Measurements from ENCODE around the gene TSPAN10. TPM values are rescaled to one million over a fixed set of nuclear protein-coding genes. Genes with fewer than 3 reads are reported as not detected.

Gene TSPAN10
- total RNA-seq, 1 experiment from 2014 or later: 3.5 TPM

DNA sequence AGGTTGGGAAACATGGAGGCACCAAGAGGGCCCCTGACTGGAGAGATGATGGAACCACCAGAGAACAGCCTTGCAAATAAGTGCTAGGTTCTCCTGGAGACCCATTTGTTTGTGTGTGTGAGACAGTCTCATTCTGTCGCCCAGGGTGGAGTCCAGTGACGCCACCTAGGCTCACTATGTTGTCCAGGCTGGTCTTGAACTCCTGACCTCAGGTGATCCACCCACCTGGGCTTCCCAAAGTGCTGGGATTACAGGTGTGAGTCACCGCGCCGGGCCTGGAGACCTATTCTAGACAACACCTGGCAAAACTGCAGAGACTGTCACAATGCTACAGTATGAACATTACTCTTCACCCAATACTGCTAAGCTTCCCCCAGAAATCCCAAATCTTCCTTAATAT is 1.6 kb upstream of the TSPAN10 start:
- Histone ChIP-seq H3K27me3 (ENCODE audit: low read length) (no peaks in the 10 kb centered on the region), H2AFZ (ENCODE audit: low read length) (no peak overlapping the region), H3F3A (ENCODE audit: low read length, unreplicated experiment) (no peaks in the 10 kb centered on the region), H3K4me1 (ENCODE audit: insufficient read depth, low read length) (peaks cover 10% of the 10 kb centered on the region), H3K79me2 (ENCODE audit: low read length) (peaks cover 62% of the 10 kb centered on the region), H3K4me3 (ENCODE audit: low read length) (peak overlapping the region; percentile 100), H3K36me3 (ENCODE audit: low read depth, low read length) (peaks cover 4% of the 10 kb centered on the region; the same call in 1 of the 2 replicates), H3K4me2 (ENCODE audit: low read length) (peak overlapping the region; percentile 95), H3K9me2 (replicated peaks; ENCODE audit: low read length) (no peaks in the 10 kb centered on the region), H3K27ac (ENCODE audit: low read length) (peak overlapping the region; percentile 89), H3K9me3 (ENCODE audit: low read length) (no peaks in the 10 kb centered on the region), H3K9ac (ENCODE audit: low read length) (peak overlapping the region; percentile 99), H4K20me1 (ENCODE audit: low read length) (peaks cover 35% of the 10 kb centered on the region)
- ChIA-PET POLR2A (ENCODE audit: unreplicated experiment) (no interaction called here), CTCF (no interaction called here)
- DNase-seq (peak; percentile 37), ATAC-seq (peak; percentile 8; the same call in 1 of the 2 replicates)
- intact Hi-C loops (cut with micrococcal nuclease): no loop called here
- no peak for TF ChIP-seq EZH2 (IDR thresholded peaks at IDR 0.05; ENCODE audit: low read length, unreplicated experiment)
- TF ChIP-seq, protein P1, sequence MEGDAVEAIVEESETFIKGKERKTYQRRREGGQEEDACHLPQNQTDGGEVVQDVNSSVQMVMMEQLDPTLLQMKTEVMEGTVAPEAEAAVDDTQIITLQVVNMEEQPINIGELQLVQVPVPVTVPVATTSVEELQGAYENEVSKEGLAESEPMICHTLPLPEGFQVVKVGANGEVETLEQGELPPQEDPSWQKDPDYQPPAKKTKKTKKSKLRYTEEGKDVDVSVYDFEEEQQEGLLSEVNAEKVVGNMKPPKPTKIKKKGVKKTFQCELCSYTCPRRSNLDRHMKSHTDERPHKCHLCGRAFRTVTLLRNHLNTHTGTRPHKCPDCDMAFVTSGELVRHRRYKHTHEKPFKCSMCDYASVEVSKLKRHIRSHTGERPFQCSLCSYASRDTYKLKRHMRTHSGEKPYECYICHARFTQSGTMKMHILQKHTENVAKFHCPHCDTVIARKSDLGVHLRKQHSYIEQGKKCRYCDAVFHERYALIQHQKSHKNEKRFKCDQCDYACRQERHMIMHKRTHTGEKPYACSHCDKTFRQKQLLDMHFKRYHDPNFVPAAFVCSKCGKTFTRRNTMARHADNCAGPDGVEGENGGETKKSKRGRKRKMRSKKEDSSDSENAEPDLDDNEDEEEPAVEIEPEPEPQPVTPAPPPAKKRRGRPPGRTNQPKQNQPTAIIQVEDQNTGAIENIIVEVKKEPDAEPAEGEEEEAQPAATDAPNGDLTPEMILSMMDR (conservative IDR thresholded peaks at IDR 0.05; ENCODE audit: low read depth, low read length): 0 out of 2 replicates have a peak, but pooled peaks have one; percentile 12
- TSS peak; percentile 64 for BruUV-seq (replicated peaks)

DNA sequence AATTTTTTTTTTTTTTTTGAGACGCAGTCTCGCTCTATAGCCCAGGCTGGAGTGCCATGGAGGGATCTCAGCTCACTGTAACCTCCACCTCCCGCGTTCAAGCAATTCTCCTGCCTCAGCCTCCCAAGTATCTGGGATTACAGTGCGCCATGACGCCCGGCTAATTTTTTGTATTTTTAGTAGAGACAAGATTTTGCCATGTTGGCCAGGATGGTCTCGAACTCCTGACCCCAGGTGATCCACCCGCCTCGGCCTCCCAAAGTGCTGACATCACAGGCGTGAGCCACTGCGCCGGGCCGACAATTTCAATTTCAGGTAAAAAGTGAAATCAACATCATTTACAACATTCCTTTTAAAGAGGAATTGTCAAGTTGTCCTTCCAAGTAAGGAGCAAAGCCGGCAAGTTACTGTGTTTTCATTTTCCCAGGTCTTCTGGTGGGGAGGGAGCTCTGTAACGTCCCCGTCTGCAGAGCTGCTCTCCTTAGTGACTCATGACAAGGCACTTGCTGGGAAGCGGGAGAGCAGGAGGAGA is 957 bp upstream of the TSPAN10 start:
- ChIA-PET CTCF (interaction anchor here (1.3 kb wide), 1 partner anchor 32 kb away, joined by 7 read pairs; no protein-coding TSS in a partner anchor), POLR2A (ENCODE audit: unreplicated experiment) (no interaction called here)
- no peak for TF ChIP-seq EZH2phosphoT487 (IDR thresholded peaks at IDR 0.05; ENCODE audit: borderline replicate concordance, low read length)
- TF ChIP-seq, protein P1 (conservative IDR thresholded peaks at IDR 0.05; ENCODE audit: low read depth, low read length): no peak
- TF ChIP-seq EZH2 (IDR thresholded peaks at IDR 0.05; ENCODE audit: low read length, unreplicated experiment): no peak
- Histone ChIP-seq H3F3A (ENCODE audit: low read length, unreplicated experiment) (no peaks in the 10 kb centered on the region), H3K4me1 (ENCODE audit: insufficient read depth, low read length) (peaks cover 10% of the 10 kb centered on the region), H3K9ac (ENCODE audit: low read length) (peak overlapping the region; percentile 99), H2AFZ (ENCODE audit: low read length) (no peak overlapping the region), H3K9me2 (replicated peaks; ENCODE audit: low read length) (no peaks in the 10 kb centered on the region), H3K27ac (ENCODE audit: low read length) (peak overlapping the region; percentile 89), H3K4me3 (ENCODE audit: low read length) (peak overlapping the region; percentile 100), H3K79me2 (ENCODE audit: low read length) (peaks cover 56% of the 10 kb centered on the region), H3K36me3 (ENCODE audit: low read depth, low read length) (peaks cover 4% of the 10 kb centered on the region; the same call in 1 of the 2 replicates), H4K20me1 (ENCODE audit: low read length) (peaks cover 35% of the 10 kb centered on the region), H3K4me2 (ENCODE audit: low read length) (peak overlapping the region; percentile 95), H3K27me3 (ENCODE audit: low read length) (no peaks in the 10 kb centered on the region), H3K9me3 (ENCODE audit: low read length) (no peaks in the 10 kb centered on the region)
- BruUV-seq (replicated peaks): no TSS peak
- intact Hi-C loops (cut with micrococcal nuclease): loop anchor here (2.0 kb wide), 1 partner anchor 31 kb away; the partner anchor contains the start of genes CCDC137 and OXLD1
- ATAC-seq: peak; percentile 65
- DNase-seq: peak; percentile 48

DNA sequence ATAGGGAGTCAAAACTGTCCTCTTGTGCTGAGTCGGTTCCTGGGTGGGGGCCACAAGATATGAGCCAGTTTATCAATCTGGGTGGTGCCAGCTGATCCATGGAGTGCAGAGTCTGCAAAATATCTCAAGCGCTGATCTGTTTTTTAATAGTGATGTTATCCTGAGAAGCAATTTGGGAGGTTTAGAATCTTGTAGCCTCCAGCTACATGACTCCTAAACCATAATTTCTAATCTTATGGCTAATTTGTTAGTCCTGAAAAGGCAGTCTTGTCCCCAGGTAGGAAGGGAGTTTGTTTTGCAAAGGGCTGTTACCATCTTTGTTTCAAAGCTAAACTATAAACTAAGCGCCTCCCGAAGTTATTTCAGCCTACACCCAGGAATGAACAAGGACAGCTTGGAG is 1.7 kb downstream of the TSPAN10 start:
- TF ChIP-seq EZH2 (IDR thresholded peaks at IDR 0.05; ENCODE audit: low read length, unreplicated experiment): no peak
- no peak for TF ChIP-seq EZH2phosphoT487 (IDR thresholded peaks at IDR 0.05; ENCODE audit: borderline replicate concordance, low read length)
- TF ChIP-seq, protein P1 (conservative IDR thresholded peaks at IDR 0.05; ENCODE audit: low read depth, low read length): no peak
- H3K9me2 ChIP-seq (replicated peaks; ENCODE audit: low read length): no peaks in the 10 kb centered on the region
- H3K4me3 ChIP-seq (ENCODE audit: low read length): no peak overlapping the region
- H3K9me3 ChIP-seq (ENCODE audit: low read length): no peaks in the 10 kb centered on the region
- H2AFZ ChIP-seq (ENCODE audit: low read length): no peak overlapping the region
- no peaks in the 10 kb centered on the region for H3F3A ChIP-seq (ENCODE audit: low read length, unreplicated experiment)
- ATAC-seq (no peak), DNase-seq (no peak)
- H3K9ac ChIP-seq (ENCODE audit: low read length): no peak overlapping the region
- POLR2A ChIA-PET (ENCODE audit: unreplicated experiment): no interaction called here
- H3K4me2 ChIP-seq (ENCODE audit: low read length): no peak overlapping the region
- H3K79me2 ChIP-seq (ENCODE audit: low read length): peaks cover 31% of the 10 kb centered on the region
- intact Hi-C loops (cut with micrococcal nuclease): no loop called here
- CTCF ChIA-PET: no interaction called here
- no peaks in the 10 kb centered on the region for H3K27me3 ChIP-seq (ENCODE audit: low read length)
- no TSS peak for BruUV-seq (replicated peaks)
- peaks cover 23% of the 10 kb centered on the region for H4K20me1 ChIP-seq (ENCODE audit: low read length)
- H3K4me1 ChIP-seq (ENCODE audit: insufficient read depth, low read length): peaks cover 21% of the 10 kb centered on the region
- no peak overlapping the region for H3K27ac ChIP-seq (ENCODE audit: low read length)
- H3K36me3 ChIP-seq (ENCODE audit: low read depth, low read length): no peaks in the 10 kb centered on the region; the same call in 1 of the 2 replicates

Measured in PC-3 (cell line).